Measurements from ENCODE around the gene FECH.

- TF ChIP-seq POLR2A (IDR thresholded peaks at IDR 0.05) (no peak), CTCF (IDR thresholded peaks at IDR 0.05) (no peak), POLR2AphosphoS5 (IDR thresholded peaks at IDR 0.05) (no peak)
These were observed 83.9 kb downstream of the FECH start for GRCh38 chr18:57502624-57503023.

All from stomach (tissue), 4 donors.